AG04450 (cell line): ENCODE data around the gene HCLS1. TPM values are rescaled to one million over a fixed set of nuclear protein-coding genes. Genes with fewer than 3 reads are reported as not detected.

ENCODE experiments used
- CTCF ChIA-PET: fragments of 300-600, 350-600 bp; formaldehyde crosslinking; extraction: SDS; loops from one replicate; lab custom pipeline; 2022; ENCODE audit warnings: antibody characterized with exemption, inconsistent platforms; lab: Charles Lee
- POLR2A ChIA-PET: fragments of 350-600 bp; formaldehyde crosslinking; extraction: SDS; loops from one replicate; lab custom pipeline; 2021; ENCODE audit warnings: antibody characterized with exemption, inconsistent platforms; lab: Yijun Ruan, JAX
- DNase-seq: peaks from one replicate; pipeline ENCODE4 v3.0.0-alpha.2; 2011; ENCODE audit warnings: low read depth, low spot score
- H3K27ac ChIP-seq: one replicate; pipeline ENCODE4 v1.5.1; 2012; ENCODE audit warnings: low read depth, low read length, control low read depth
- H3K27me3 ChIP-seq: one replicate; pipeline ENCODE4 v1.6.0; 2012; ENCODE audit warnings: low read length; ENCODE audit not compliant: control insufficient read depth, insufficient read depth
- H3K4me3 ChIP-seq: 2 replicates; pipeline ENCODE4 v1.5.1; 2011; ENCODE audit warnings: mild to moderate bottlenecking, low read depth, low read length, control low read depth
- H3K9me3 ChIP-seq: 2 replicates; pipeline ENCODE4 v1.5.1; 2012; ENCODE audit warnings: low read length; ENCODE audit not compliant: control insufficient read depth, insufficient read depth
- polyA plus RNA-seq: library from polyadenylated mRNA; depleted of rRNA; stranded (reverse); fragments of >200 nt; gene quantifications from 2 replicates; pipeline ENCODE4 v1.2.3, GENCODE V29; 2011
- TF ChIP-seq, protein P1 (sequence below): IDR thresholded peaks from 2 replicates; pipeline ENCODE4 v1.5.1; 2011; ENCODE audit warnings: low read depth, low read length, control low read depth, inconsistent platforms

Gene HCLS1
- polyA plus RNA-seq, 1 experiment = 0.51 TPM

DNA sequence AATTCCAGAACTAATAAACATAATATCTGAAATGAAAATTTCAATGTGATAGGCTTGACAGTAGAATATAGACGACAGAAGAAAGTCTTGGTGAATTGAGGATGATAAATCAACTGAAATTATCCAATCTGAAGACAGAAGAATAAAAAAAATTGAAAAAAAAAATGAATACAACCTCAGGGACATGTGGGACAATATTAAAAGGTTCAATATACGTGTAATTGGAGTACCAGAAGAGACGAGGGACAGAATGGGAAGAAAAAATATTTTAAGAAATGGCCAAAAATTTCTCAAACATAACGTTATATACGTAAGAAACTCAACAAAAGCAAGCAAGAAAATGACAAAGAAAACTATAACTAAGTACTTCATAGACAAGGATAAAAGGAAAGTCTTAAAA, 43.3 kb upstream of the HCLS1 start:
- POLR2A ChIA-PET = no interaction called here
- no peak overlapping the region for H3K27ac ChIP-seq
- no peak for DNase-seq
- no peak overlapping the region for H3K4me3 ChIP-seq
- no peaks in the 10 kb centered on the region for H3K9me3 ChIP-seq
- H3K27me3 ChIP-seq = no peaks in the 10 kb centered on the region
- TF ChIP-seq, protein P1, sequence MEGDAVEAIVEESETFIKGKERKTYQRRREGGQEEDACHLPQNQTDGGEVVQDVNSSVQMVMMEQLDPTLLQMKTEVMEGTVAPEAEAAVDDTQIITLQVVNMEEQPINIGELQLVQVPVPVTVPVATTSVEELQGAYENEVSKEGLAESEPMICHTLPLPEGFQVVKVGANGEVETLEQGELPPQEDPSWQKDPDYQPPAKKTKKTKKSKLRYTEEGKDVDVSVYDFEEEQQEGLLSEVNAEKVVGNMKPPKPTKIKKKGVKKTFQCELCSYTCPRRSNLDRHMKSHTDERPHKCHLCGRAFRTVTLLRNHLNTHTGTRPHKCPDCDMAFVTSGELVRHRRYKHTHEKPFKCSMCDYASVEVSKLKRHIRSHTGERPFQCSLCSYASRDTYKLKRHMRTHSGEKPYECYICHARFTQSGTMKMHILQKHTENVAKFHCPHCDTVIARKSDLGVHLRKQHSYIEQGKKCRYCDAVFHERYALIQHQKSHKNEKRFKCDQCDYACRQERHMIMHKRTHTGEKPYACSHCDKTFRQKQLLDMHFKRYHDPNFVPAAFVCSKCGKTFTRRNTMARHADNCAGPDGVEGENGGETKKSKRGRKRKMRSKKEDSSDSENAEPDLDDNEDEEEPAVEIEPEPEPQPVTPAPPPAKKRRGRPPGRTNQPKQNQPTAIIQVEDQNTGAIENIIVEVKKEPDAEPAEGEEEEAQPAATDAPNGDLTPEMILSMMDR = no peak
- CTCF ChIA-PET = no interaction called here

DNA sequence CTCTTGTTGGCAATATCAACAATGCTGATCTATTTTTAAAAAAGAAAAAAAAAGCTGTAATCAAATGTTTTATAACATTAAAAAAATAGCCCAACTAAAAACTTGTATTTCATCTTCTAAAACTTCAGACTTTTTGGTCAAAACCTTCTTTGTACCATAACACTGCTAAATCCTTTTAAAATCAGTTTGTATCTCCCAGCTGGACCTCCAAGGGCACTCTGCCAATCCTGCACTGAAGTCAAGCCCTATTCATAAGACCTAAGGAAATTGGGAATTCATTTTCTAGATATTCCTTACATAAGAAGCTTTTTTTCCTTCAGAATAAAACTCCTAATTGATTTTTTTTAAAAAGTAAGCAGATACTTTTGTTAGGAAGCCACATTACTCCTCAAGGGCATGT, 38.2 kb upstream of the HCLS1 start:
- Histone ChIP-seq H3K27me3 (no peaks in the 10 kb centered on the region), H3K9me3 (no peaks in the 10 kb centered on the region), H3K4me3 (no peak overlapping the region), H3K27ac (no peak overlapping the region)
- TF ChIP-seq, protein P1 = no peak
- POLR2A ChIA-PET = no interaction called here
- CTCF ChIA-PET = interaction anchor here (1.1 kb wide), 1 partner anchor 38 kb away, joined by 3 read pairs; the partner anchor contains the start of gene HCLS1
- no peak for DNase-seq

DNA sequence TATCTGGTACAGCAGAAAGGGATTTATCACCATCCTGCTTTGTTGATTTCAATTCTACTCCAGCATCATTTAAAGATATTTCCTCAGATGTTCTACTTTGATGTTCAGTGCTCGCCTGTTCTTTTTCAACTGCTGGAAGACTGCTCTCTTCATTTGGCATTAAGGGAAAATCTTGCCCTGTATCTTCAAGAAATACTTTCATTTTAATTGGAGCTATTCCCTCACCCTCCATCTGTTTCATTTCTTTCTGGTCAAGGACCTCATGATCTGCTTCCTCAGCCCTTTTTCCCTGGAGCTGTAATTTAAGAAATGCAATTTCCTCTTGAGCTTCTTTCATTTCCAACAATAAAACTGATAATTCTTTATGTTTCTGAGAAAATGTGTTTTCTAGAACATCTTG, 37.8 kb upstream of the HCLS1 start:
- H3K4me3 ChIP-seq = no peak overlapping the region
- no peak for DNase-seq
- H3K9me3 ChIP-seq = no peaks in the 10 kb centered on the region
- ChIA-PET CTCF (no interaction called here), POLR2A (no interaction called here)
- H3K27me3 ChIP-seq = no peaks in the 10 kb centered on the region
- no peak overlapping the region for H3K27ac ChIP-seq
- TF ChIP-seq, protein P1 = no peak

DNA sequence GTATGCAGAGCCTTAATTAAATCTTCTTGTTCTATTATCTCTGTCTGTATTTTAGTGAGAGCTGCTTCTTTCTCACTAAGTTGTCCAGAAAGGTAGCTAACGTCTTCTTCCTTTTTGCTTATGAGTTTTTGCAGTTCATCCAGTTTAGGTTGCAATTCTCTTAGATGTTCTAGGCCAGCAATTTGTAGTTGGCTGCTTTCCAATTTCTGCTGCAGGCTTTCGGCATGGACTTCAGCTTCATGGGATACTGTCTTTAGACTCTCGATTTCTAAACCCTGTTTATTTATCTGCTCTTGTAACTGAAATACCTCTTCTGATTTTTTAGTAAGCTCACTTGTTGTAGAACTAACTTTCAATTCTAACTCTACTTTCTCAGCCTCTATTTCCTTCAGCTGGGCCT, 35.5 kb upstream of the HCLS1 start:
- CTCF ChIA-PET = interaction anchor here (1.5 kb wide), 1 partner anchor 299 kb away, joined by 3 read pairs; no protein-coding TSS in a partner anchor
- Histone ChIP-seq H3K9me3 (no peaks in the 10 kb centered on the region), H3K27ac (no peak overlapping the region), H3K4me3 (no peak overlapping the region), H3K27me3 (no peaks in the 10 kb centered on the region)
- TF ChIP-seq, protein P1 = no peak
- DNase-seq = no peak
- POLR2A ChIA-PET = no interaction called here

DNA sequence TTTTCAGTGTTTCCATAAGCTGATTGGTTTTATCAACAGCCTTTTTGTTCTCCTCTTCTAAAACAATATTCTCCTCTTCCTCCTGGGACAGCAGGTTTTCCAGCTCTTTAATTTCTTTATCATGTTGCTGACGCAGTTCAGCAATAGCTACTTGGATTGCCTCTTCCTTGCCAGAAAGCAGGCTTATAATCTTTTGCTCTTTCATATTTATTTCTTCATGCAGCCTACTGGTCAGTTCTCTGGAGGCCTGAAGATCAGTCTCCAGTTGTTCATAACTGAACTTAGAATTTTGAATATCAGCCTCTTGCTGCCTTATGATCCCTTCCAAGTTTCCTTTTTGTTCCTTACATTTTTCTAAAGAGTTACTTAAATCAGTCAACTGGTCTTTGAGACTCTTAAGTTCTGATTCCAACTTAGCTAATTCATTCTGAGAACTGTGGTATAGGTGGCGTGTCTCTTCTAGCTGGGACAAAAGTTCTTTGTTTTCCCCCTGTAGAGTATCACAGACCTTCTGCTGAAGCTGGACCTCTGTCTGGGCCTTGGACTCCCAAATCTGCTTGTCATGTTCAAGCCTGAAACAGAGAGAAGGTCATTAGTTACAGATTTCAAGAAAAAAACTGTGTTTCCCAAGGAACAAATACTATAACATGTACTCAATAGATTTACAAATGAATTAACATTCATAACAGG, 31.5 kb upstream of the HCLS1 start:
- TF ChIP-seq, protein P1 = no peak
- DNase-seq = no peak
- no peaks in the 10 kb centered on the region for H3K27me3 ChIP-seq
- H3K27ac ChIP-seq = no peak overlapping the region
- CTCF ChIA-PET = no interaction called here
- H3K4me3 ChIP-seq = no peak overlapping the region
- no peaks in the 10 kb centered on the region for H3K9me3 ChIP-seq
- POLR2A ChIA-PET = interaction anchor here (1.0 kb wide), 1 partner anchor 9 kb away, joined by 3 read pairs; no protein-coding TSS in a partner anchor
